Immature natural killer cell (primary cell): ENCODE results near the gene SBNO1. TPM values are rescaled to one million over a fixed set of nuclear protein-coding genes. Genes with fewer than 3 reads are reported as not detected.
"Not testable (repeated sequence)": the region's sequence is repeated elsewhere in the genome, so short reads cannot be mapped to it uniquely, and the experiment has no call there.

Experiments
- DNase-seq, 3 donors: peaks; one replicate each; pipeline ENCODE4 v3.0.0; 2022; ENCODE audit warnings: mixed read lengths in 1 of 3
- H3K27ac Mint-ChIP-seq, 6 donors: one replicate each; pipeline ENCODE4 v1.8.0; 2020; ENCODE audit warnings: mixed read lengths in 6 of 6, mild to moderate bottlenecking in 5 of 6, inconsistent platforms in 4 of 6, moderate library complexity in 3 of 6
- H3K27me3 Mint-ChIP-seq, 3 donors: one replicate each; pipeline ENCODE4 v1.8.0; 2020 to 2021; ENCODE audit warnings: low read depth in 3 of 3, mild to moderate bottlenecking in 3 of 3, mixed read lengths in 3 of 3, moderate library complexity in 3 of 3, inconsistent platforms in 1 of 3
- H3K36me3 Mint-ChIP-seq, 3 donors: one replicate each; pipeline ENCODE4 v1.8.0; 2020; ENCODE audit warnings: mixed read lengths in 3 of 3, inconsistent platforms in 2 of 3, mild to moderate bottlenecking in 2 of 3
- H3K4me1 Mint-ChIP-seq, 2 donors: one replicate each; pipeline ENCODE4 v1.8.0; 2020; ENCODE audit warnings: inconsistent platforms in 2 of 2, mild to moderate bottlenecking in 2 of 2, mixed read lengths in 2 of 2, moderate library complexity in 1 of 2
- H3K4me3 Mint-ChIP-seq, 5 donors: one replicate each; pipeline ENCODE4 v1.8.0; 2020; ENCODE audit warnings: mild to moderate bottlenecking in 5 of 5, mixed read lengths in 5 of 5, inconsistent platforms in 3 of 5, moderate library complexity in 3 of 5
- H3K9me3 Mint-ChIP-seq, 6 donors: one replicate each; pipeline ENCODE4 v1.8.0; 2020; ENCODE audit warnings: mild to moderate bottlenecking in 6 of 6, mixed read lengths in 6 of 6, inconsistent platforms in 4 of 6, moderate library complexity in 3 of 6
- polyA plus RNA-seq, 3 donors: library from polyadenylated mRNA; unstranded; fragments of 300-500 nt; fragmentation: Illumina TruSeq; gene quantifications; one replicate each; pipeline ENCODE4 v1.2.3, GENCODE V29; 2021

The SBNO1 gene
- polyA plus RNA-seq, 3 donors from 2014 or later = 20.0 to 34.3 (median 26.9) TPM

GRCh38 chr12:123252365-123252764 lies 112.3 kb downstream of the SBNO1 start:
- H3K4me3 Mint-ChIP-seq, H3K9me3 Mint-ChIP-seq, DNase-seq, H3K27ac Mint-ChIP-seq, H3K27me3 Mint-ChIP-seq: not testable (repeated sequence)
- H3K36me3 Mint-ChIP-seq = peaks cover 4 to 24% (median 20%) of the 10 kb centered on the region in 3 donors
- peaks cover 36 to 38% of the 10 kb centered on the region in 2 donors for H3K4me1 Mint-ChIP-seq

GRCh38 chr12:123251403-123252076 lies 113.1 kb downstream of the SBNO1 start:
- Mint-ChIP-seq H3K36me3 (peaks cover under 1 to 20% (median 16%) of the 10 kb centered on the region in 3 donors), H3K27me3 (peaks cover 0 to 2% (median 0%) of the 10 kb centered on the region in 3 donors), H3K4me1 (peaks cover 41 to 45% of the 10 kb centered on the region in 2 donors), H3K4me3 (no peak overlapping the region), H3K27ac (peak overlapping the region in 4 of 6 donors; percentile 1 to 55 (median 49)), H3K9me3 (no peaks in the 10 kb centered on the region)
- no peak for DNase-seq

- H3K27ac Mint-ChIP-seq = peak overlapping the region in 3 of 6 donors; percentile 8 to 77 (median 62)
- H3K4me3 Mint-ChIP-seq = no peak overlapping the region
- peaks cover 43 to 48% of the 10 kb centered on the region in 2 donors for H3K4me1 Mint-ChIP-seq
- H3K36me3 Mint-ChIP-seq = peaks cover 0 to 20% (median 16%) of the 10 kb centered on the region in 3 donors
- no peaks in the 10 kb centered on the region for H3K9me3 Mint-ChIP-seq
- H3K27me3 Mint-ChIP-seq = peaks cover 0 to 2% (median 0%) of the 10 kb centered on the region in 3 donors
- no peak for DNase-seq
These were observed 113.9 kb downstream of the SBNO1 start for GRCh38 chr12:123250471-123251383.

DNA sequence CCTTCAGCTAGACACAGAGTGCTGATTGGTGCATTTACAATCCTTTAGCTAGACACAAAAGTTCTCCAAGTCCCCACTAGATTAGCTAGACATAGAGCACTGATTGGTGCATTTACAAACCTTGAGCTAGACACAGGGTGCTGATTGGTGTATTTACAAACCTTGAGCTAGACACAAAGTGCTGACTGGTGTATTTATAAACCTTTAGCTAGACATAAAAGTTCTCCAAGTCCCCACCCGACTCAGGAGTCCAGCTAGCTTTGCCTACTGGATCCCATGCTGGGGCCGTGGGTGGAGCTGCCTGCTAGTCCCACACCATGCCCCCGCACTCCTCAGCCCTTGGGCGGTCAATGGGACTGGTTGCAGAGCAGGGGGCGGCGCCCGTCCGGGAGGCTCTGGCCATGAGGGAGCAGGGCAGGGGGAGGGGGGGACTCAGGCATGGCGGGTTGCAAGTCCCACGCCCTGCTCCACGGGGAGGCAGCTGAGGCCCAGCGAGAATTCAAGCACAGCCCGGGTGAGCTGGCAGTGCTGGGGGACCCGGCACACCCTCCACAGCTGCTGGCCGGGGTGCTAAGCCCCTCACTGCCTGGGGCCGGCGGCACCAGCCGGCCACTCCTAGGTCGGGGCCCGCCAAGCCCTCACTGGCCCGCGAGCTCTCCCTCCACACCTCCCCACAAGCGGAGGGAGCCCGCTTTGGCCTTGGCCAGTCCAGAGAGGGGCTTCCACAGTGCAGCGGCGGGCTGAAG lies 115.5 kb downstream of the SBNO1 start:
- DNase-seq, H3K4me3 Mint-ChIP-seq, H3K27me3 Mint-ChIP-seq, H3K27ac Mint-ChIP-seq, H3K9me3 Mint-ChIP-seq: not testable (repeated sequence)
- Mint-ChIP-seq H3K4me1 (peaks cover 49 to 56% of the 10 kb centered on the region in 2 donors), H3K36me3 (peaks cover 0 to 24% (median 16%) of the 10 kb centered on the region in 3 donors)

DNA sequence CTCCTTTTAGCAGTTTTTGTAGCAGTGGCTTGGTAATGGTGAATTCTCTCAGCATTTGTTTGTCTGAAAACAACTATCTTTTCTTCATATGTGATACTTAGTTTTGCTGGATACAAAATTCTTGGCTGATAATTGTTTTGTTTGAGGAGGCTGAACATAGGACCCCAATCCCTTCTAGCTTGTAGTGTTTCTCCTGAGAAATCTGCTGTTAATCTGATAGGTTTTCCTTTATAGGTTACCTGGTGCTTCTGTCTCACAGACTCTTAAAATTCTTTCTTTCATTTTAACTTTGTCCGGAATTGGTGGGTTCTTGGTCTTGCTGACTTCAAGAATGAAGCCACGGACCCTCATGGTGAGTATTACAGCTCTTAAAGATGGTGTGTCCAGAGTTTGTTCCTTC lies 116.5 kb downstream of the SBNO1 start:
- Mint-ChIP-seq H3K36me3 (peaks cover 0 to 20% (median 16%) of the 10 kb centered on the region in 3 donors), H3K4me1 (peaks cover 52 to 56% of the 10 kb centered on the region in 2 donors), H3K27ac (peak overlapping the region in 5 of 6 donors; percentile 23 to 88 (median 49)), H3K4me3 (peak overlapping the region in 1 of 5 donors; percentile 38)
- DNase-seq, H3K9me3 Mint-ChIP-seq, H3K27me3 Mint-ChIP-seq: not testable (repeated sequence)

GRCh38 chr12:123245678-123246077 lies 119.0 kb downstream of the SBNO1 start:
- H3K4me3 Mint-ChIP-seq = no peak overlapping the region
- peaks cover 0 to 2% (median 0%) of the 10 kb centered on the region in 3 donors for H3K27me3 Mint-ChIP-seq
- DNase-seq = no peak
- peaks cover 0 to 24% (median 16%) of the 10 kb centered on the region in 3 donors for H3K36me3 Mint-ChIP-seq
- peak overlapping the region in 3 of 6 donors; percentile 39 to 66 (median 48) for H3K27ac Mint-ChIP-seq
- H3K9me3 Mint-ChIP-seq = no peaks in the 10 kb centered on the region
- peaks cover 47 to 57% of the 10 kb centered on the region in 2 donors for H3K4me1 Mint-ChIP-seq

GRCh38 chr12:123243671-123244262 lies 120.9 kb downstream of the SBNO1 start:
- Mint-ChIP-seq H3K9me3 (no peaks in the 10 kb centered on the region), H3K4me3 (no peak overlapping the region), H3K4me1 (peaks cover 39 to 51% of the 10 kb centered on the region in 2 donors), H3K27me3 (peaks cover 0 to 4% (median 0%) of the 10 kb centered on the region in 3 donors), H3K27ac (peak overlapping the region in 3 of 6 donors; percentile 51 to 65 (median 57)), H3K36me3 (peaks cover 0 to 16% (median 8%) of the 10 kb centered on the region in 3 donors)
- no peak for DNase-seq

- Mint-ChIP-seq H3K4me1 (peaks cover 37 to 50% of the 10 kb centered on the region in 2 donors), H3K9me3 (no peaks in the 10 kb centered on the region), H3K4me3 (no peak overlapping the region), H3K27ac (peak overlapping the region in 5 of 6 donors; percentile 40 to 79 (median 67)), H3K27me3 (peaks cover 0 to 2% (median 0%) of the 10 kb centered on the region in 3 donors), H3K36me3 (peaks cover 0 to 8% (median 0%) of the 10 kb centered on the region in 3 donors)
- no peak for DNase-seq
These were observed 122.3 kb downstream of the SBNO1 start for GRCh38 chr12:123242116-123242904.

Other genes starting within 250 kb of the SBNO1 start
- 1 to 10 TPM; 4.7 to 8.6 (median 7.1) TPM for gene PITPNM2, start 213.8 kb downstream of the SBNO1 start, polyA plus RNA-seq
- gene MPHOSPH9, start 131.7 kb downstream of the SBNO1 start, polyA plus RNA-seq = 10 to 100 TPM; 18.8 to 44.8 (median 43.9) TPM
- gene MTRFR, start 131.4 kb downstream of the SBNO1 start, polyA plus RNA-seq = 10 to 100 TPM; 10.7 to 32.9 (median 16.3) TPM
- 10 to 100 TPM in 1 of 3 donors, 1 to 10 TPM in 2; 3.6 to 11.2 (median 6.4) TPM for gene CDK2AP1, start 93.0 kb downstream of the SBNO1 start, polyA plus RNA-seq
- 1 to 10 TPM in 2 of 3 donors, under 1 TPM in 1; 0.16 to 6.1 (median 3.2) TPM for gene KMT5A, start 19.3 kb upstream of the SBNO1 start, polyA plus RNA-seq
- gene RILPL2, start 71.8 kb upstream of the SBNO1 start, polyA plus RNA-seq = 1 to 10 TPM; 4.7 to 6.5 (median 6.5) TPM
- 10 to 100 TPM; 26.2 to 42.3 (median 37.8) TPM for gene SNRNP35, start 93.3 kb upstream of the SBNO1 start, polyA plus RNA-seq
- gene RILPL1, start 168.9 kb upstream of the SBNO1 start, polyA plus RNA-seq = under 1 TPM in 1 of 3 donors, not detected in 2; 0.34 TPM
- 100 to 1,000 TPM; 426 to 609 (median 557) TPM for gene TMED2, start 219.7 kb upstream of the SBNO1 start, polyA plus RNA-seq
- 10 to 100 TPM in 2 of 3 donors, 1 to 10 TPM in 1; 7.2 to 17.7 (median 16.4) TPM for gene DDX55, start 237.3 kb upstream of the SBNO1 start, polyA plus RNA-seq